ENCODE results near the gene PHRF1. TPM values are rescaled to one million over a fixed set of nuclear protein-coding genes. Genes with fewer than 3 reads are reported as not detected.

PHRF1 gene
- total RNA-seq, 2 experiments from 2014 or later: 55.4 to 58.9 TPM

GRCh38 chr11:616320-617198, 40.3 kb downstream of the PHRF1 start:
- DNase-seq (no peak), ATAC-seq (ENCODE audit: low read depth) (no peak)
- POLR2A ChIA-PET: interaction anchor here (0.7 to 1.6 kb wide), 14 partner anchors 9 to 160 kb away, joined by 3 to 22 read pairs (median 4); partner anchors contain the start of genes HRAS and PHRF1
- peak overlapping the region; percentile 97 for H3K27ac Mint-ChIP-seq
- no peaks in the 10 kb centered on the region for H3K27me3 Mint-ChIP-seq
- H3K9me3 Mint-ChIP-seq: no peaks in the 10 kb centered on the region
- peaks cover 13% of the 10 kb centered on the region for H3K4me1 Mint-ChIP-seq
- H3K36me3 Mint-ChIP-seq: peaks cover 11% of the 10 kb centered on the region
- peak overlapping the region; percentile 93 for H3K4me3 Mint-ChIP-seq

GRCh38 chr11:617199-617911, 41.1 kb downstream of the PHRF1 start:
- Mint-ChIP-seq H3K27ac (no peak overlapping the region), H3K4me3 (no peak overlapping the region), H3K27me3 (no peaks in the 10 kb centered on the region), H3K9me3 (no peaks in the 10 kb centered on the region), H3K4me1 (peaks cover 10% of the 10 kb centered on the region), H3K36me3 (peaks cover 9% of the 10 kb centered on the region)
- POLR2A ChIA-PET: no interaction called here
- DNase-seq (no peak), ATAC-seq (ENCODE audit: low read depth) (no peak)

DNA sequence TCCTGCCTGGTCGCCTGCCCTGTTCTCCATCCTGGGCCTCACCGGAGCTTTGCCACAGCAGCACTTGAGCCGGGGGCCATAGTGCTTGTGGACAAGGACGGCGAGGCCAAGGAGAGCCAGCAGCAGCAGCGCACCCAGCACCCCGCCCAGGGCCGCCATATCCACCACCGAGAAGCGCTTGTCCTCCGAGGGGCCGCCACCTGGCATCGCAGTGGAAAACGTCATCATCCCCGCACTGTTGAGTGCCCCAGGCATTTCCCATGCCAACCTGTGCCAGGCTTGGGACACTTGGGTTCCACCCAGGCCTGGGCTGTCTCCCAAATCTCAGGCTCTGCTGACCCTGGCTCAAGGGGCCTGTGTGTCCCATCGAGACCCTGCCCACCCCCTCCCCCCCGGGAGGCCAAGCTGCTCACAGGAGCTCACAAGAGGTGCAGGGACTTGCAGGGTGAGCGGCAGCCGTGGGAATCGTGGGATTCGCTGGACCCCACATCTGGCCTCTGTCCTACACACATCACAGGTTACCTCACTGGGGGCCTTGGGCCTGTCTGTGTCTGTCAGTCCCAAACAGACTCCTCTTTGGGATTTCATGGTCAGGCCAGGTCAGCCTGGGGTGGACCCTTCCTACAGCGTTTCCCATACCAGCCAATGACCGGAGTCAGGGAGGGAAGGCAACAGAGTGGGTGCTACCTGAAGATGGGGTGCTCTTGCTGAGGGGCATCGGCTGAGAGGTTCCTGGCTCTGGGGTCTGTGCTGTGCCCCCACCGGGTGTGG, 41.8 kb downstream of the PHRF1 start:
- ATAC-seq (ENCODE audit: low read depth): no peak
- H3K27ac Mint-ChIP-seq: no peak overlapping the region
- no peaks in the 10 kb centered on the region for H3K9me3 Mint-ChIP-seq
- peaks cover 10% of the 10 kb centered on the region for H3K4me1 Mint-ChIP-seq
- H3K36me3 Mint-ChIP-seq: peaks cover 9% of the 10 kb centered on the region
- H3K27me3 Mint-ChIP-seq: no peaks in the 10 kb centered on the region
- POLR2A ChIA-PET: no interaction called here
- no peak overlapping the region for H3K4me3 Mint-ChIP-seq
- peak; percentile 30 for DNase-seq

DNA sequence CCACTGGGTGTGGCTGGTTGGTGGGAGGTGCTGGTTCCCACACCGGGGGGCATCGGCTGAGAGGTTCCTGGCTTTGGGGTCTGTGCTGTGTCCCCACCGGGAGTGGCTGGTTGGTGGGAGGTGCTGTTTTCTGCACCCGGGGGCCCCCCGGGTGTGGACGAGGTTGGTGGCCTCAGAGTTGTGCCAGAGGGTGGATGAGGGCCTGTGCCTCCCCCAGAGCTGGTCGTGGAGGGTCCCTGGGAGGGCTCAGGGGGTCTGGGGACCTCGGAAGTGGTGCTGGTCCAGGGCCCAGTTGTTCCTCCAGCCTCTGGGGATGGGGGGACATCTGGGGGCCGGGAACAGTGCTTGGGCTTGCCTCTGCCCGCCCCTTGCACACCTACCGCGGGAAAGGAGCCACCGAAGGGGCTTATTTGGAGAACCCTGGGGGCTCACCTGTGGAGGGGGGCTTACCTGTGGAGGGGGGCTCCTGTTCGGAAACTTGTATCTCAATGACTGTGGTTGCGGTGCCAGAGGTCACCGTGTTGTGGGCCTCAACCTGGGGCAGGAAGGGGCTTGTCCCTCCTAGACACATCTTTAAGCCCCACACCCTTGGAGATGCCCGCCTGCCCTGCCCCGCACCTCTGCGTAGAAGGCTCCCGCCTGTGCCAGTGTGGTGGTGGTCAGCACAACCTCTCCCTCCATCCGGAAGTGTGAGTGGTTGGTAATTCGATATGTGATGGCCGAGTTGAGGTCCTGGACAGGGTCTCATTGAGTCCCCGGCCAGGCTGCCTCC, 42.8 kb downstream of the PHRF1 start:
- ATAC-seq (ENCODE audit: low read depth): no peak
- H3K4me3 Mint-ChIP-seq: no peak overlapping the region
- DNase-seq: peak; percentile 31
- H3K27me3 Mint-ChIP-seq: no peaks in the 10 kb centered on the region
- no peaks in the 10 kb centered on the region for H3K9me3 Mint-ChIP-seq
- H3K27ac Mint-ChIP-seq: no peak overlapping the region
- POLR2A ChIA-PET: interaction anchor here (0.5 kb wide), 1 partner anchor 402 kb away, joined by 3 read pairs; no protein-coding TSS in a partner anchor
- peaks cover 10% of the 10 kb centered on the region for H3K4me1 Mint-ChIP-seq
- H3K36me3 Mint-ChIP-seq: peaks cover 6% of the 10 kb centered on the region

- H3K4me3 Mint-ChIP-seq: no peak overlapping the region
- peaks cover under 1% of the 10 kb centered on the region for H3K36me3 Mint-ChIP-seq
- POLR2A ChIA-PET: no interaction called here
- DNase-seq (peak; percentile 32), ATAC-seq (ENCODE audit: low read depth) (no peak)
- peaks cover 6% of the 10 kb centered on the region for H3K4me1 Mint-ChIP-seq
- no peak overlapping the region for H3K27ac Mint-ChIP-seq
- H3K9me3 Mint-ChIP-seq: no peaks in the 10 kb centered on the region
- H3K27me3 Mint-ChIP-seq: no peaks in the 10 kb centered on the region
These were observed 43.4 kb downstream of the PHRF1 start for GRCh38 chr11:619628-620050.

- Mint-ChIP-seq H3K4me1 (peaks cover 6% of the 10 kb centered on the region), H3K4me3 (no peak overlapping the region), H3K36me3 (no peaks in the 10 kb centered on the region), H3K27ac (no peak overlapping the region), H3K27me3 (no peaks in the 10 kb centered on the region), H3K9me3 (no peaks in the 10 kb centered on the region)
- ATAC-seq (ENCODE audit: low read depth): no peak
- POLR2A ChIA-PET: no interaction called here
- no peak for DNase-seq
These were observed 43.9 kb downstream of the PHRF1 start for GRCh38 chr11:620201-620600.

DNA sequence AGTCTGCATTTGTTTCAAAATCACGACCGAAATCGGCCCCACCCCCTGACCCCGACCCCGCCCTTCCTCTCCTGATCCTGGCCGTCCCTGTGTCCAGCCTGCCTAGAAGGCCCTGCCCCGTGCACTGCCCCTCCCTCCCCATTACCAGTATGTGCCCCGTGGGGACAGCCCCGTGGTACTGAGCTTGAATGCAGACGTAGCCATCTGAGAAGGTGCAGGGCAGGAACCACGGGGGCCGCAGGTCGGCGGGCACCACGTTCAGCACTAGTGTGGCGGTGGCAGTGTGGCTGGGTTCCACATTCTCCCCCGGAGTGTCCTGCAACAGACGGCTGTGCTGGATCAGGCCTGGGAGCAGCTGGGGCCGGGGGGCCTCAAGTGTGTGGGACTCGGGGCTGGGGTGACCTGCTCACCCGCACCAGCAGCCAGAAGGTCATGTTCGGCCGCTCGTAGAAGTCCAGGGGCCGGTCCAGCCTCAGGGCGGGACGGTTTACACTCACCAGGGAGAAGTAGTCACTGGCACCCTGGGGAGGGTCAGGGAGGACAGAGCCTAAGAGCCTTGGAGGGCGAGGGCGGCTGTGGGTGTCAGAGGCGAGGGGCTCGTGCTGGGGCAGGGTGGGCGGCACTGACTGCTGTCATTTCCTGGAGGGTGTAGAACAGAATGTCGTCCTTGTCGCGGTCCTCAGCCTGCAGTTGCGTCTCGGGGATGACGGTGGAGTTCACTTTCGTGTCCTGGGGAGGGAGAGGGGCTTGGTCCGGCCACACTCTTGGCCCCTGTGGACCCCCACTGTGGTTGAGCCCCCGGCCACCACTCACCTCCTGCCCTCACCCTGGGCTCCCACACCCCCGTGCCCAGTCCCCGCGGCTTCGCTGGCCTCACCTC, 44.9 kb downstream of the PHRF1 start:
- Mint-ChIP-seq H3K4me3 (no peak overlapping the region), H3K27ac (no peak overlapping the region), H3K4me1 (peaks cover 5% of the 10 kb centered on the region), H3K27me3 (no peaks in the 10 kb centered on the region), H3K9me3 (no peaks in the 10 kb centered on the region), H3K36me3 (no peaks in the 10 kb centered on the region)
- ATAC-seq (ENCODE audit: low read depth) (no peak), DNase-seq (peak; percentile 31)
- POLR2A ChIA-PET: no interaction called here

DNA sequence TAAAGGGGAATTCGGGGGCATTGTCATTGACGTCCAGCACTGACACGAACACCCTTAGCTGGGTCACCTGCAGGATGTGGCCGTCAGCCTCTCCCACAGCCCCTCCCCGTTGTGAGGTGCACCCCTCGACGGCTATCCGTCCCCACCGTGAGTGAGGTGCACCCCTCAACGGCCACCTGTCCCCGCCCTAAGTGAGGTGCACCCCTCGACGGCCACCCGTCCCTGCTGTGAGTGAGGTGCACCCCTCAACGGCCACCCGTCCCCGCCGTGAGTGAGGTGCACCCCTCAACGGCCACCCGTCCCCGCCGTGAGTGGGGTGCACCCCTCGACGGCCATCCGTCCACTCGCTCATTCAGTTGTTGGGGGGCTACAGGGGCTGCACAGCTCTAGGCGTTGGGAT, 45.6 kb downstream of the PHRF1 start:
- no peaks in the 10 kb centered on the region for H3K36me3 Mint-ChIP-seq
- peak overlapping the region; percentile 42 for H3K27ac Mint-ChIP-seq
- no peak overlapping the region for H3K4me3 Mint-ChIP-seq
- ATAC-seq (ENCODE audit: low read depth) (no peak), DNase-seq (no peak)
- H3K4me1 Mint-ChIP-seq: no peaks in the 10 kb centered on the region
- H3K27me3 Mint-ChIP-seq: no peaks in the 10 kb centered on the region
- H3K9me3 Mint-ChIP-seq: no peaks in the 10 kb centered on the region
- POLR2A ChIA-PET: no interaction called here

DNA sequence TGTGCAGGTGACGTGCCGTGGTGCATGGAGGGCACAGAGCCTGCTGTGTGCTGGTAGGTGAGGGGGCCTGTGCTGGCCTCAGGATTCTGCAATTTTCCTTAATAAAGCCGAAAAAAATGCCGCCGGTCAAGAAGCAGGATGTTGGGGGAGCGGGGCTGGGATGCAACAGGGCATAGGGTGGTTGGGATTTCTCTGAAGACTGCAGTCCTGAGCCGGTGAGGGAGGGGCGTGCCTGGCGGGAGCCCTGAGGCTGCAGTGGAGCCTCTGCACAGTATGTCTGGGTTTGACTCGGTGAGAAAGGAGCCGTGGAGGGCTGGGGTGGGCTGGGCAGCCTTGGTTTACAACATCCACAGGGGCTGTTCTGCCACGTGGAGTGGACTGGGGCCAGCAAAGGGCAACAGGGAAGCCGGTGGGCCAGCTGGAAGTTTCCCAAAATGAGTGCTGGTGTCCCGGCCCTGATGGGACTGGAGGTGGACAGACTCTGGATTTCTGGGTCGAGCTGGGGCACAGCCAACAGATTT, 47.1 kb downstream of the PHRF1 start:
- POLR2A ChIA-PET: interaction anchor here (1.1 kb wide), 1 partner anchor 9 kb away, joined by 3 read pairs; no protein-coding TSS in a partner anchor
- no peak for DNase-seq
- peaks cover 2% of the 10 kb centered on the region for H3K36me3 Mint-ChIP-seq
- no peaks in the 10 kb centered on the region for H3K9me3 Mint-ChIP-seq
- no peak overlapping the region for H3K4me3 Mint-ChIP-seq
- peaks cover 3% of the 10 kb centered on the region for H3K4me1 Mint-ChIP-seq
- H3K27me3 Mint-ChIP-seq: peaks cover 10% of the 10 kb centered on the region
- ATAC-seq (ENCODE audit: low read depth): no peak
- H3K27ac Mint-ChIP-seq: no peak overlapping the region

GRCh38 chr11:623999-624704, 47.9 kb downstream of the PHRF1 start:
- H3K4me3 Mint-ChIP-seq: no peak overlapping the region
- POLR2A ChIA-PET: interaction anchor here (1.1 kb wide), 1 partner anchor 10 kb away, joined by 3 read pairs; no protein-coding TSS in a partner anchor
- peak; percentile 29 for DNase-seq

More at GRCh38 chr11:623999-624704, 47.9 kb downstream of the PHRF1 start:
- no peak for ATAC-seq (ENCODE audit: low read depth)
- H3K36me3 Mint-ChIP-seq: peaks cover 2% of the 10 kb centered on the region
- H3K27me3 Mint-ChIP-seq: peaks cover 12% of the 10 kb centered on the region
- no peaks in the 10 kb centered on the region for H3K9me3 Mint-ChIP-seq
- H3K4me1 Mint-ChIP-seq: peaks cover 9% of the 10 kb centered on the region
- no peak overlapping the region for H3K27ac Mint-ChIP-seq
